Neural progenitor cell (in vitro differentiated cells): ENCODE measurements around the gene SAMD3. TPM values are rescaled to one million over a fixed set of nuclear protein-coding genes. Genes with fewer than 3 reads are reported as not detected.

ENCODE experiments used
- DNase-seq: peaks from one replicate; pipeline ENCODE4 v3.0.0-alpha.2; 2016; ENCODE audit warnings: low spot score
- H2AFZ ChIP-seq: fragments of 200-600 bp; sonication (generic); replicated peaks from 2 replicates; pipeline ENCODE4 v1.6.1; 2016; ENCODE audit warnings: antibody characterized with exemption
- H3F3A ChIP-seq: fragments of 200-600 bp; sonication (generic); 2 replicates; pipeline ENCODE4 v1.6.1; 2016; ENCODE audit warnings: antibody characterized with exemption, low read depth
- H3K27ac ChIP-seq: fragments of 200-600 bp; sonication (generic); 2 replicates; pipeline ENCODE4 v1.5.1; 2016; ENCODE audit warnings: mild to moderate bottlenecking
- H3K27me3 ChIP-seq: fragments of 200-600 bp; sonication (generic); 2 replicates; pipeline ENCODE4 v1.6.1; 2016; ENCODE audit warnings: mild to moderate bottlenecking, moderate library complexity
- H3K36me3 ChIP-seq: fragments of 200-600 bp; sonication (generic); 2 replicates; pipeline ENCODE4 v1.5.1; 2016
- H3K4me1 ChIP-seq: fragments of 200-600 bp; sonication (generic); 2 replicates; pipeline ENCODE4 v1.6.1; 2016; ENCODE audit warnings: mixed run types
- H3K4me2 ChIP-seq: fragments of 200-600 bp; sonication (generic); 2 replicates; pipeline ENCODE4 v1.6.1; 2016
- H3K4me3 ChIP-seq: fragments of 200-600 bp; sonication (generic); 2 replicates; pipeline ENCODE4 v1.5.1; 2016
- H3K79me2 ChIP-seq: fragments of 200-600 bp; sonication (generic); 2 replicates; pipeline ENCODE4 v1.6.1; 2016; ENCODE audit warnings: low read depth
- H3K9ac ChIP-seq: fragments of 200-600 bp; sonication (generic); 2 replicates; pipeline ENCODE4 v1.6.1; 2016
- H3K9me3 ChIP-seq: fragments of 200-600 bp; sonication (generic); 2 replicates; pipeline ENCODE4 v1.5.1; 2016; ENCODE audit warnings: low read depth
- H4K20me1 ChIP-seq: fragments of 200-600 bp; sonication (generic); 2 replicates; pipeline ENCODE4 v1.6.1; 2016; ENCODE audit warnings: low read depth
- H3K27ac Mint-ChIP-seq: 3 replicates; pipeline ENCODE4 v1.8.0; 2021; ENCODE audit warnings: mixed read lengths
- H3K27me3 Mint-ChIP-seq: 2 replicates; pipeline ENCODE4 v1.8.0; 2022; ENCODE audit warnings: low read depth, mild to moderate bottlenecking, inconsistent platforms, moderate library complexity, mixed read lengths; ENCODE audit not compliant: insufficient read depth
- H3K36me3 Mint-ChIP-seq: 3 replicates; pipeline ENCODE4 v1.8.0; 2021; ENCODE audit warnings: mixed read lengths
- H3K4me1 Mint-ChIP-seq: 3 replicates; pipeline ENCODE4 v1.8.0; 2021; ENCODE audit warnings: mixed read lengths
- H3K4me3 Mint-ChIP-seq: 3 replicates; pipeline ENCODE4 v1.8.0; 2021; ENCODE audit warnings: mild to moderate bottlenecking, moderate library complexity, mixed read lengths
- H3K9me3 Mint-ChIP-seq: 3 replicates; pipeline ENCODE4 v1.8.0; 2020; ENCODE audit warnings: mixed read lengths
- CTCF ChIP-seq: fragments of 200-600 bp; sonication (generic); IDR thresholded peaks from 2 replicates; pipeline ENCODE4 v1.5.1; 2017; ENCODE audit warnings: antibody characterized with exemption, mild to moderate bottlenecking
- EZH2 ChIP-seq: fragments of 200-600 bp; sonication (generic); IDR thresholded peaks from 2 replicates; pipeline ENCODE4 v1.6.1; 2017; ENCODE audit warnings: antibody characterized with exemption, mild to moderate bottlenecking, moderate library complexity
- EZH2phosphoT487 ChIP-seq: fragments of 200-600 bp; sonication (generic); IDR thresholded peaks from 2 replicates; pipeline ENCODE4 v1.6.1; 2017; ENCODE audit warnings: antibody characterized with exemption
- total RNA-seq: library from RNA; depleted of rRNA; stranded (reverse); fragments of >200 nt; gene quantifications from 2 replicates; pipeline ENCODE4 v1.2.3, GENCODE V29; 2015; ENCODE audit warnings: low replicate concordance

The SAMD3 gene
- total RNA-seq, 1 donor from 2014 or later = 2.0 TPM

- Histone ChIP-seq H3K4me2 (no peak overlapping the region), H2AFZ (no peak overlapping the region), H3K9me3 (no peaks in the 10 kb centered on the region), H3K4me1 (peaks cover 6% of the 10 kb centered on the region), H4K20me1 (no peaks in the 10 kb centered on the region), H3K79me2 (no peaks in the 10 kb centered on the region), H3K9ac (no peak overlapping the region), H3K36me3 (no peaks in the 10 kb centered on the region), H3F3A (no peaks in the 10 kb centered on the region), H3K4me3 (no peak overlapping the region), H3K27me3 (no peaks in the 10 kb centered on the region), H3K27ac (no peak overlapping the region)
- TF ChIP-seq EZH2 (no peak), EZH2phosphoT487 (no peak), CTCF (no peak)
- Mint-ChIP-seq H3K9me3 (no peaks in the 10 kb centered on the region), H3K4me1 (no peaks in the 10 kb centered on the region), H3K36me3 (no peaks in the 10 kb centered on the region), H3K4me3 (no peak overlapping the region), H3K27me3 (no peaks in the 10 kb centered on the region), H3K27ac (no peak overlapping the region)
- DNase-seq = no peak
Observed at GRCh38 chr6:130218134-130218533, 4.6 kb downstream of the SAMD3 start.

DNA sequence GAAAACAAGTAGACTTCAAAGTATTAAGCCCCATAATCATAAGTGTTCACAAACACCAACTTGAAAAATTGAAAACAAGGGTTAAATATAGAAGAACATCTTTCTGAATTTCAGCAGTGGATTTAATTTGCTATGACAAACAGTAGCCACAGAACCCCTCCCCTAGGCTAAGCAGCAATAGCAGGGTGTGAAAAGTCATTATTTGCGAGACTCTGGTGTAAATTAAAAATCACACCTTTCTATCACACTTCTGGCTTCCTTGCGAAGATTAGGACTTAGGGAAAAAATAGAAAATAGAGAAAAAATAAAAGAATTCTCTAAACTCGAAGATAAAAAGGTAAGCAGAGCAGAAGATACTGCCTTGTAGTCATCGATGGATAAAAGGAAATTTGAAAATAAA lies 6.1 kb downstream of the SAMD3 start:
- no peaks in the 10 kb centered on the region for H3K4me1 Mint-ChIP-seq
- no peak overlapping the region for H3K4me2 ChIP-seq
- no peaks in the 10 kb centered on the region for H4K20me1 ChIP-seq
- no peaks in the 10 kb centered on the region for H3F3A ChIP-seq
- no peaks in the 10 kb centered on the region for H3K9me3 ChIP-seq
- H3K4me3 ChIP-seq = no peak overlapping the region
- no peaks in the 10 kb centered on the region for H3K27me3 Mint-ChIP-seq
- H3K9me3 Mint-ChIP-seq = no peaks in the 10 kb centered on the region
- no peaks in the 10 kb centered on the region for H3K79me2 ChIP-seq
- H3K4me1 ChIP-seq = peaks cover 6% of the 10 kb centered on the region
- H3K36me3 Mint-ChIP-seq = no peaks in the 10 kb centered on the region
- no peak overlapping the region for H3K9ac ChIP-seq
- no peak overlapping the region for H3K4me3 Mint-ChIP-seq
- DNase-seq = no peak
- no peaks in the 10 kb centered on the region for H3K27me3 ChIP-seq
- TF ChIP-seq EZH2 = no peak
- no peak for TF ChIP-seq EZH2phosphoT487
- no peak for TF ChIP-seq CTCF
- no peaks in the 10 kb centered on the region for H3K36me3 ChIP-seq
- H3K27ac Mint-ChIP-seq = no peak overlapping the region
- H2AFZ ChIP-seq = no peak overlapping the region
- H3K27ac ChIP-seq = no peak overlapping the region

GRCh38 chr6:130215526-130215925 lies 7.2 kb downstream of the SAMD3 start:
- no peaks in the 10 kb centered on the region for H3K27me3 ChIP-seq
- no peaks in the 10 kb centered on the region for H4K20me1 ChIP-seq
- H3K9me3 ChIP-seq = no peaks in the 10 kb centered on the region
- no peak overlapping the region for H3K4me3 Mint-ChIP-seq
- H3K27me3 Mint-ChIP-seq = no peaks in the 10 kb centered on the region
- H3K9me3 Mint-ChIP-seq = no peaks in the 10 kb centered on the region
- no peaks in the 10 kb centered on the region for H3F3A ChIP-seq
- H3K9ac ChIP-seq = no peak overlapping the region
- H3K36me3 ChIP-seq = no peaks in the 10 kb centered on the region
- no peak for DNase-seq
- H3K4me1 ChIP-seq = peaks cover 6% of the 10 kb centered on the region
- H3K4me2 ChIP-seq = no peak overlapping the region
- no peaks in the 10 kb centered on the region for H3K36me3 Mint-ChIP-seq
- TF ChIP-seq EZH2 = no peak
- no peak for TF ChIP-seq EZH2phosphoT487
- TF ChIP-seq CTCF = no peak
- no peak overlapping the region for H3K4me3 ChIP-seq
- no peak overlapping the region for H3K27ac Mint-ChIP-seq
- H3K4me1 Mint-ChIP-seq = no peaks in the 10 kb centered on the region
- peak overlapping the region; percentile 45 for H2AFZ ChIP-seq
- no peaks in the 10 kb centered on the region for H3K79me2 ChIP-seq
- no peak overlapping the region for H3K27ac ChIP-seq
